ENCODE results near the gene NDRG4. TPM values are rescaled to one million over a fixed set of nuclear protein-coding genes. Genes with fewer than 3 reads are reported as not detected.
A peak's percentile ranks its signal among the peaks of the same experiment; 100 is the strongest.

The NDRG4 gene
- total and polyA plus RNA-seq, 9 donors: 1.6 to 10.5 (median 3.7) TPM

DNA sequence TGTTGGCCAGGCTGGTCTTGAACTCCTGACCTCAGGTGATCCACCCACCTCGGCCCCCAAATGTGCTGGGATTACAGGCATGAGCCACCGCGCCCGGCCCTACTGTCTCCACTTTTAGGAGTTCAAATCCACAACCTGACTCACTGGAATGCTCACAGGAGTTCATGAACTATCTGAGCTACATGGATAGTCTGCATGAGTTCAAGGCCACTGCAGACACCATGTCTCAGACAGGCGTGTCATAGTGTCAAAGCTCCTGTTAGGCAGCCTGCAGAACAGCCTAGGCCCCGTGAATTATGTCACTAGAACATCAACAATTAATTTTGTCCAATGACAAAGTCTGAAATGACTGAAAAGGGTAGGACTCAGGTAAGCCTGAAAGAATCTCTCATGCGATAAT is 38.3 kb upstream of the NDRG4 start:
- Histone ChIP-seq H3K36me3 (no peaks in the 10 kb centered on the region), H3K27ac (no peak overlapping the region), H3K4me1 (ENCODE audit: insufficient read depth) (no peaks in the 10 kb centered on the region), H3K27me3 (no peaks in the 10 kb centered on the region), H3K9me3 (no peaks in the 10 kb centered on the region), H3K4me3 (no peak overlapping the region)
- TF ChIP-seq CTCF (IDR thresholded peaks at IDR 0.05): no peak
- TF ChIP-seq POLR2A (IDR thresholded peaks at IDR 0.05): no peak
- TF ChIP-seq EP300 (IDR thresholded peaks at IDR 0.05): no peak
- intact Hi-C loops (cut with DNase I): no loop called here
- WGBS, 3 donors: 70 to 77% (median 73%) methylated on average over 7 of the region's 7 CpGs
- DNase-seq: no peak

GRCh38 chr16:58462089-58462488 is 37.9 kb upstream of the NDRG4 start:
- Histone ChIP-seq H3K36me3 (no peaks in the 10 kb centered on the region), H3K27ac (no peak overlapping the region), H3K4me3 (no peak overlapping the region), H3K9me3 (no peaks in the 10 kb centered on the region), H3K27me3 (no peaks in the 10 kb centered on the region), H3K4me1 (ENCODE audit: insufficient read depth) (no peaks in the 10 kb centered on the region)
- intact Hi-C loops (cut with DNase I): no loop called here
- WGBS, 3 donors: 75 to 79% (median 77%) methylated on average over 4 of the region's 4 CpGs
- no peak for TF ChIP-seq CTCF (IDR thresholded peaks at IDR 0.05)
- no peak for TF ChIP-seq EP300 (IDR thresholded peaks at IDR 0.05)
- TF ChIP-seq POLR2A (IDR thresholded peaks at IDR 0.05): no peak
- no peak for DNase-seq

GRCh38 chr16:58462499-58462996 is 37.4 kb upstream of the NDRG4 start:
- no peak for DNase-seq
- H3K4me1 ChIP-seq (ENCODE audit: insufficient read depth): no peaks in the 10 kb centered on the region
- H3K4me3 ChIP-seq: no peak overlapping the region
- TF ChIP-seq CTCF (IDR thresholded peaks at IDR 0.05): no peak
- TF ChIP-seq EP300 (IDR thresholded peaks at IDR 0.05): no peak
- no peak for TF ChIP-seq POLR2A (IDR thresholded peaks at IDR 0.05)
- 52 to 55% (median 55%) methylated on average over 14 to 15 of the region's 15 CpGs for WGBS, 3 donors
- intact Hi-C loops (cut with DNase I): no loop called here
- H3K36me3 ChIP-seq: no peaks in the 10 kb centered on the region
- no peak overlapping the region for H3K27ac ChIP-seq
- no peaks in the 10 kb centered on the region for H3K27me3 ChIP-seq
- H3K9me3 ChIP-seq: no peaks in the 10 kb centered on the region

DNA sequence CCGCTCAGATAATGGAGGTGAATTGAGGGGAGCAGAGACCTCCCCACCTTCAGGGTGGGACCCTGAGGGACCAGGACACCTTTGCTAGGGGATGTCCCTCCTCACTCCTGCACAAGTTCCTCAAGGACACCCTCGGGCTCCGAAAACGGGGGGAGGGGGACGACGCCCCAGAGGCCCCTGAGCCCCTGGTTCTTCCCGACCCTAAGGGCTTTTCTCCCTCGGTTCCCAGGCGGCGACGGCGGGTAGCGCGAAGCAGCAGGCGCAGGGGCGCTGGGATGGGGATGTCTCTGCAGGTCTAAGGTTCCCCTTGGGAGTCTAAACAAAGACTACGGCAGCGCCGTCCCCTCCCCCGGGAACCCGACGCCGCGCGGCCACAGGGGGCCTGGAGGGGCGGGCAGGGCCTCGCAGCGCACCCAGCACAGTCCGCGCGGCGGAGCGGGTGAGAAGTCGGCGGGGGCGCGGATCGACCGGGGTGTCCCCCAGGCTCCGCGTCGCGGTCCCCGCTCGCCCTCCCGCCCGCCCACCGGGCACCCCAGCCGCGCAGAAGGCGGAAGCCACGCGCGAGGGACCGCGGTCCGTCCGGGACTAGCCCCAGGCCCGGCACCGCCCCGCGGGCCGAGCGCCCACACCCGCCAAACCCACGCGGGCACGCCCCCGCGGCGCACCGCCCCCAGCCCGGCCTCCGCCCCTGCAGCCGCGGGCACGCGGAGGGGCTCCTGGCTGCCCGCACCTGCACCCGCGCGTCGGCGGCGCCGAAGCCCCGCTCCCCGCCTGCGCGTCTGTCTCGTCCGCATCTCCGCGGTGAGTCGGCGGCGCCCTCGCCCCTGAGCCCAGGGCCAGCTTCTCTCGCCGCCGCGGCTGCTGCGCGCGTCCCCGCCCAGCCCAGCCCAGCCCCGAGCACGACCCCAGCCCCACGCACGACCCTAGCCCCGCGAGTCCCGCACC is 36.7 kb upstream of the NDRG4 start:
- 1 to 2% (median 2%) methylated on average over 42 to 113 of the region's 113 CpGs for WGBS, 3 donors
- Histone ChIP-seq H3K4me1 (ENCODE audit: insufficient read depth) (no peaks in the 10 kb centered on the region), H3K27ac (no peak overlapping the region), H3K9me3 (no peaks in the 10 kb centered on the region), H3K4me3 (peak overlapping the region; percentile 54), H3K27me3 (no peaks in the 10 kb centered on the region), H3K36me3 (no peaks in the 10 kb centered on the region)
- DNase-seq: no peak
- intact Hi-C loops (cut with DNase I): no loop called here
- TF ChIP-seq CTCF (IDR thresholded peaks at IDR 0.05): no peak
- no peak for TF ChIP-seq EP300 (IDR thresholded peaks at IDR 0.05)
- TF ChIP-seq POLR2A (IDR thresholded peaks at IDR 0.05): no peak

All from ovary (tissue), 9 donors.